Hepatocyte (in vitro differentiated cells): ENCODE results near the gene RBM17.

Experiments
- EZH2 ChIP-seq: fragments of 200-600 bp; sonication (generic); IDR thresholded peaks from 2 replicates; pipeline ENCODE4 v1.6.1; 2016; ENCODE audit warnings: antibody characterized with exemption, mild to moderate bottlenecking, borderline replicate concordance
- EZH2phosphoT487 ChIP-seq: fragments of 200-600 bp; sonication (generic); IDR thresholded peaks from one replicate; pipeline ENCODE4 v1.6.1; 2018; ENCODE audit warnings: antibody characterized with exemption, mild to moderate bottlenecking, low read depth, moderate library complexity; ENCODE audit not compliant: unreplicated experiment, severe bottlenecking
- TF ChIP-seq, protein P1 (sequence below): fragments of 200-600 bp; sonication (generic); IDR thresholded peaks from 2 replicates; pipeline ENCODE4 v1.5.1; 2016; ENCODE audit warnings: antibody characterized with exemption, mild to moderate bottlenecking; ENCODE audit not compliant: poor library complexity

DNA sequence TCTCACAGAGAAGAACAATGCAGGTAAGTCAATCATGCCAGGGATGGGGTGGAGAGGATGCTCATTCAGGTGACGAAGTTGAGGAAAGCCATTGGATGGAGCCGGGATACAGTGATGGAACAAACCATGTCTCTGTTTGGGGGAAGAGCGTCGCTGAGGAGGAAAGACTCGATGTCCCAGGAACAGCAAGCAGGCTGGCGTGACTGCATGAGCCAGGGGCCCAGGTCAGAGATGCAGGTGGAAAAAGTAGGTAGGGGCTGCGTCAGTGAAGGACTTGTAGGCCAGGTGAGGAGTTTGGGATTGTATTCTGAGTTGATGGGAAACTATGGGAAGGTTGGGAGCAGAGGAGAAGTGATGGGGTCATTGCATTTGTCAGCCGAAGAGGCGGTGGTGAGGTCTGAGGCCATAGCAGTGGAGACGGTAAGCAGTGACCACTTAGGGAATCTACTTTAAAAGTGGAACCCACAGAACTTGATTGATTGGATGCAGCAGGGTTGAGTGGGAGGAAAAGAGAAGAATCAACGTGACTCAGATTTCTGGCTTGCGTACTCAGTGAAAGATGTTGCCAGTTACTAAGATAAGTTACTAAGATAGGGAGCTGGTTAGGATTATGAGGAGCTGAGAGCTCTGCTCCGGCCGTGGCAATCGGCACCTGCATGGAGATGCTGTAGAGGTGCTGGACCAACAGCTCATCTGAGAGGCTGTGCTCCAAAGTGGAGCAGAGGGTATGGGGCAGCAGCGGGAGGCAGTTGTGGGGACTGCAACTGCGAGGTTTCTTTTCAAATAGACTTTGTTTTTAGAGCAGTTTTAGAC is 14.1 kb upstream of the RBM17 start:
- TF ChIP-seq, protein P1, sequence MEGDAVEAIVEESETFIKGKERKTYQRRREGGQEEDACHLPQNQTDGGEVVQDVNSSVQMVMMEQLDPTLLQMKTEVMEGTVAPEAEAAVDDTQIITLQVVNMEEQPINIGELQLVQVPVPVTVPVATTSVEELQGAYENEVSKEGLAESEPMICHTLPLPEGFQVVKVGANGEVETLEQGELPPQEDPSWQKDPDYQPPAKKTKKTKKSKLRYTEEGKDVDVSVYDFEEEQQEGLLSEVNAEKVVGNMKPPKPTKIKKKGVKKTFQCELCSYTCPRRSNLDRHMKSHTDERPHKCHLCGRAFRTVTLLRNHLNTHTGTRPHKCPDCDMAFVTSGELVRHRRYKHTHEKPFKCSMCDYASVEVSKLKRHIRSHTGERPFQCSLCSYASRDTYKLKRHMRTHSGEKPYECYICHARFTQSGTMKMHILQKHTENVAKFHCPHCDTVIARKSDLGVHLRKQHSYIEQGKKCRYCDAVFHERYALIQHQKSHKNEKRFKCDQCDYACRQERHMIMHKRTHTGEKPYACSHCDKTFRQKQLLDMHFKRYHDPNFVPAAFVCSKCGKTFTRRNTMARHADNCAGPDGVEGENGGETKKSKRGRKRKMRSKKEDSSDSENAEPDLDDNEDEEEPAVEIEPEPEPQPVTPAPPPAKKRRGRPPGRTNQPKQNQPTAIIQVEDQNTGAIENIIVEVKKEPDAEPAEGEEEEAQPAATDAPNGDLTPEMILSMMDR, result no peak
- TF ChIP-seq EZH2, result no peak
- no peak for TF ChIP-seq EZH2phosphoT487
